ENCODE data around the gene ADTRP.

DNA sequence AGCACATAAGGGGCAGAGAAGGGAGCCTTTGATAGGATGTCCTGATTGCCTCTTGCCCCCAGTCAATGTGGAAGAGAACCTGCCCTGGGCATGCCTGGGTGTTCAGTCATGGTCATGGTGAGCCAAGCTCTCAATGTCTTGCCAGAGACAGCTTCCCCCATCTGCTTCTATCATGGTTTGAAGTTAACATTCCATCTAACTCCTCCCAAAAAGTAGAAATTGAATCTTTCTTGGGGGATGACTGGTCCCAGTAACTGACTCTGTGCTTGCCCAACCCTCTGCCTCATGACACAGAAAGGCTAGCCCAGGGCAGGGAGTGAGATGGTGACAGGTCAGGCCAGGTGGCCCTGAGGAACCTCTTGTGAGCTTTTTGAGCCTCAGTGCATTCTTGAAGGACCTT, 60.1 kb downstream of the ADTRP start:
- TF ChIP-seq, protein P1, sequence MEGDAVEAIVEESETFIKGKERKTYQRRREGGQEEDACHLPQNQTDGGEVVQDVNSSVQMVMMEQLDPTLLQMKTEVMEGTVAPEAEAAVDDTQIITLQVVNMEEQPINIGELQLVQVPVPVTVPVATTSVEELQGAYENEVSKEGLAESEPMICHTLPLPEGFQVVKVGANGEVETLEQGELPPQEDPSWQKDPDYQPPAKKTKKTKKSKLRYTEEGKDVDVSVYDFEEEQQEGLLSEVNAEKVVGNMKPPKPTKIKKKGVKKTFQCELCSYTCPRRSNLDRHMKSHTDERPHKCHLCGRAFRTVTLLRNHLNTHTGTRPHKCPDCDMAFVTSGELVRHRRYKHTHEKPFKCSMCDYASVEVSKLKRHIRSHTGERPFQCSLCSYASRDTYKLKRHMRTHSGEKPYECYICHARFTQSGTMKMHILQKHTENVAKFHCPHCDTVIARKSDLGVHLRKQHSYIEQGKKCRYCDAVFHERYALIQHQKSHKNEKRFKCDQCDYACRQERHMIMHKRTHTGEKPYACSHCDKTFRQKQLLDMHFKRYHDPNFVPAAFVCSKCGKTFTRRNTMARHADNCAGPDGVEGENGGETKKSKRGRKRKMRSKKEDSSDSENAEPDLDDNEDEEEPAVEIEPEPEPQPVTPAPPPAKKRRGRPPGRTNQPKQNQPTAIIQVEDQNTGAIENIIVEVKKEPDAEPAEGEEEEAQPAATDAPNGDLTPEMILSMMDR (IDR thresholded peaks at IDR 0.05): no peak
- TF ChIP-seq EP300 (IDR thresholded peaks at IDR 0.05) (no peak), POLR2AphosphoS5 (IDR thresholded peaks at IDR 0.05) (no peak)
